ENCODE results near the gene PHLDB1. TPM values are rescaled to one million over a fixed set of nuclear protein-coding genes. Genes with fewer than 3 reads are reported as not detected.

The PHLDB1 gene
- total and polyA plus RNA-seq, 5 experiments from 2014 or later: 0.07 to 4.1 (median 1.7) TPM; not detected in 1

DNA sequence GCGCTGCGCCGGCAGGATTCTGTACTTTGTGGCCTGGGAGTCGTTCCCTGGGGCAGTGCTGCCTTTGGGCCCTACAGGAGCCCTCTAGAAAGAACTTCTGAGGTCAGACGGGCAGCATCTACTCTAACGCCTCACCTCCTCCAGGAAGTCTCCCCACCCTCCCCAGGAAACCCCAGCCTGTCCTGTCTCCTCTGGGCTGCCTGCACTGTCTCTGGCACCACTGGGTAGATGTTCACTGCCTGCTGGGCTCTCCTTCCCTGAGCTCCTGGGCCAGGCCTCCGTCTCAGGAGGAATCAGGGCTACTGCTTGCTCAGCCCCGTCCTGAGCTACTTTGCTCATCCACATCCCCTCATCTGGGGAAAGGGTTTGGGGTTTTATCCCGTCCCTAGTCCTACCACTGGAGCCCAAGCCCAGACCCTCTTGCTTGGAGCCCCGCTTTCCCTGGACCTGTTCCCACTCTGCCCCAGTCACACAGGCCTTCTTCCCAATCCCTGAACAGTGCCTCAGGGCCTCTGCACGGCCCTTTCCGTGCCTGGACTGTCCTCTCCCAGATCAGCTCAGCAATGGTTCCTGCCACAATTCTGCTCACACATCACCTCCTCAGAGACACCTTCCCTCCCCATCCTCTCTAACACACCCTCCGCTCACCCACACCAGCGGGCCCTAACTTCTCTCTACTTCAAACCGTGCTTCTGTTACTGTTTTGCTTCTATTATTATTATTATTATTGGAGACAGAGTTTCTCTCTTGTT is 83.3 kb downstream of the PHLDB1 start:
- DNase-seq (no peak), ATAC-seq (peak; percentile 9 to 14)
- POLR2A ChIA-PET: interaction anchor here (0.6 to 17.9 kb wide), 12 partner anchors 9 to 246 kb away, joined by 3 to 277 read pairs (median 6); partner anchors contain the start of gene DDX6
- Mint-ChIP-seq H3K4me3 (peak overlapping the region in 9 of 10 donors; percentile 36 to 82 (median 75)), H3K9me3 (no peaks in the 10 kb centered on the region), H3K4me1 (peaks cover 28 to 77% (median 55%) of the 10 kb centered on the region in 4 donors), H3K27me3 (no peaks in the 10 kb centered on the region), H3K27ac (peak overlapping the region; percentile 22 to 97 (median 82)), H3K36me3 (no peaks in the 10 kb centered on the region)

DNA sequence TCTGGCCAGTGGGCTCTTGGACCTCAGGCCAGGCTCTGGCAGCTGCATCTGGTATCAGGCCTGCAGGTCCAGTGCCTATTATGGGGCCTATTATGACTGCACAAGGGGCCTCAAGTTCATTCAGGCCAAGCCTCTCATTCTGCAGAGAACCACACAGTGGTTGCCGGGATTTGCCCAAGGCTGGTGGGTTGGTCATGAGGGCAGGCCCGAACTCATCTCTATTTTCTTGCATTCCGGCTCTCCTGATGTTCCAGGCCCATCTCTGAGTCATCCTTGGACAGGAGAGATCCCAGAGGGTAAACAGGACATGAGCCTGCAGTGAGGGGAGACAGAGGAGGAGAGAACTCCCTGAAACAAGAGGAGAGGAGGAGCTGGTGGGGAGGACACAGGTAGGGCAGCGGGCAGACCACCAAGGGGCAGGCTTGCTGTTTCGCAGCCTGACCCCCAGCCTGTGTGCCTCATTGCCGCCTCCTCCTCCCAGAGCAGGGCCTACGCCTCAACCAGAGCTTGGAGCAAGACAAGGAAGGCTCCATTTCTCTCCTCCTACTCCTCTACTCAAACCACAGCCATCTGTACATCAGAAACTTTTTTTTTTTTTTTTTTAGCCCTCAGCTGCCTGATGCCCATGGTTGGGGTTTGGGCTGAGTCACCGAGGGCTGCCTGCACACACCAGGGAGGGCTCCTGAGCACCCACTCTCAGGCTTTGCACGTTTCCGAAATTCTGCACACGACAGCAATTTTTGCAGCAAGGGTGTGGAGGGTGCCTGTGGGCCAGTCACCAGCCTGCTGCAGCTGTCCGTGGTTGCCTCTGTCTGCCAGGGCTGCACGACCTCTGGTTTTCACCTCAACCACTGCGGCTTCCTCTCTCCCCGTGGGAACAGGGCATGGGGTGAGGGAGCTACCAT is 84.8 kb downstream of the PHLDB1 start:
- peak overlapping the region; percentile 26 to 80 (median 54) for H3K4me3 Mint-ChIP-seq
- peak; percentile 26 to 63 for ATAC-seq
- DNase-seq: peak in 7 of 10 donors; percentile 42 to 82 (median 48)
- no peaks in the 10 kb centered on the region for H3K36me3 Mint-ChIP-seq
- H3K4me1 Mint-ChIP-seq: peaks cover 28 to 89% (median 68%) of the 10 kb centered on the region in 4 donors
- no peaks in the 10 kb centered on the region for H3K9me3 Mint-ChIP-seq
- H3K27me3 Mint-ChIP-seq: no peaks in the 10 kb centered on the region
- POLR2A ChIA-PET: interaction anchor here (0.7 to 17.9 kb wide), 12 partner anchors 12 to 237 kb away, joined by 3 to 277 read pairs (median 6); partner anchors contain the start of genes BCL9L and DDX6
- peak overlapping the region; percentile 75 to 95 (median 90) for H3K27ac Mint-ChIP-seq

DNA sequence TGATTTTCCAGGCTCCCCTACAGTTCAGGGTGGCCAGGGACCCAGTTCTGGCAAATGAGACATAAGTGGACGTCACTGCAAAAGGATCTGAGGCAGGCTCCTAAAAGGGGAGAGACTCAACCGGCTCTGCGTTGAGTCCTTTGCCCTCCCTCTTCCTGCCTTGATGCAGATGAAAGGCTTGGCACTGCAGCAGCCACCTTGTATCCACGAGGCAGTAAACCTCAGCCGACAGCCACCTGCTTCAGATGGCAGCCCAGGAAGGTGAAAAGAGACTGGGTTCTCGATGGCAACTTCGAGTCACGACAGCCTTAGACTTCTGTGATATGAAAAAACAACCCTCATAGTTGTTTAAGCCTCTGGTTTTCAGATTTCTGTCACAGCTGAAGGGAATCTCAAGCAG is 86.8 kb downstream of the PHLDB1 start:
- Mint-ChIP-seq H3K27me3 (no peaks in the 10 kb centered on the region), H3K9me3 (no peaks in the 10 kb centered on the region), H3K27ac (peak overlapping the region in 8 of 10 donors; percentile 54 to 92 (median 86)), H3K4me3 (peak overlapping the region in 1 of 10 donors; percentile 34), H3K4me1 (peaks cover 30 to 88% (median 82%) of the 10 kb centered on the region in 4 donors), H3K36me3 (no peaks in the 10 kb centered on the region)
- DNase-seq (no peak), ATAC-seq (no peak)
- POLR2A ChIA-PET: interaction anchor here (0.6 to 17.9 kb wide), 9 partner anchors 10 to 235 kb away, joined by 3 to 277 read pairs (median 5); partner anchors contain the start of gene DDX6

DNA sequence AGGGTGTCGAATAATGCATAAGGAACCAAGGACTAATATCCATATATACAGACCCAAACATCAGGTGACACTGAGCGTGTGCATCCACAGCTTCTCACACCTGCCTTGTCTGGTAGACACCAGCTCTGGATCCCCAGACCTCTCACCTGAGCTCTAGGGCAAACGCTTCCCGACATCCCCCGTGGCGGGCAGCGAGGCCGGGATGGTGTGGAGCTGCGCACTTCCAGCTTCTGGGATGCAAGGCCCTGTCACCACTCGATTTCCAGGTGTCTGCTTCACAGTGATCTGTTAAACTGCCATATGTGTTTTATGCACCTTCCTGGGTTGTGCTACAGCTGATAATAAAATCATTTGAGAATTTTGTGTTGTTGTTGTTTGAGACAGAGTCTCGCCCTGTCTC is 87.4 kb downstream of the PHLDB1 start:
- Mint-ChIP-seq H3K9me3 (no peaks in the 10 kb centered on the region), H3K4me1 (peaks cover 32 to 90% (median 86%) of the 10 kb centered on the region in 4 donors), H3K4me3 (peak overlapping the region in 1 of 10 donors; percentile 34), H3K27me3 (no peaks in the 10 kb centered on the region), H3K36me3 (no peaks in the 10 kb centered on the region), H3K27ac (peak overlapping the region in 8 of 10 donors; percentile 22 to 92 (median 70))
- ATAC-seq: no peak
- POLR2A ChIA-PET: interaction anchor here (0.6 to 17.9 kb wide), 10 partner anchors 9 to 247 kb away, joined by 3 to 277 read pairs (median 4); partner anchors contain the start of gene DDX6
- DNase-seq: no peak

DNA sequence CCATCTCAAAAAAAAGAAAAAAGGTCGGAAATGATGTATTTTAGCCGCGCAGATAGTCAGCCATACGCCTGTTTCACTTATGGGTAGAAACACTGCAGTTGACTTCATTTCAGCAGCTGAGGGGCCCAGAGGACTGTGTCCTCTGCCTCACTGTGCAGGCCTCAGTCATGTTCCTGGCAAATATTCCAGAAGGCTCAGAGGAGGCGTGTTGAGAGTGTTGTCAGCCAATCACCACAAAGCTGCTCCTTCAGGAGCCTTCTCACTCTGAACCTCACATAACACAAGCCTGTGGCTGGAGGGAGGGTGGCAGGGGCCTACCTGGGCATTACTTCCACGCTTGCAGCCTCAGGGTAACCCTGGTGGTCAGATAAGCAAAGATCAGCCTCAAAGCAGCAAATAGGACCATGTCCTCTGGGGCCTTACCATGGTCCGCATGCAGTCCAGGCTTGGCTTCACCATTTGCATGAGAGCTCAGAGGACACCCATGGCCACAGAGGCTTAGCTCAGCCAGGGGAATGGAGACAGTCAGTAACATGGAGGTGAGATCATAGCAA is 89.3 kb downstream of the PHLDB1 start:
- Mint-ChIP-seq H3K4me1 (peaks cover 29 to 88% (median 82%) of the 10 kb centered on the region in 4 donors), H3K4me3 (peak overlapping the region in 2 of 10 donors; percentile 13 to 15), H3K27ac (peak overlapping the region; percentile 50 to 99 (median 82)), H3K27me3 (no peaks in the 10 kb centered on the region), H3K36me3 (peaks cover 0 to 7% (median 0%) of the 10 kb centered on the region in 3 donors), H3K9me3 (peaks cover 0 to 7% (median 3%) of the 10 kb centered on the region in 9 donors)
- no peak for ATAC-seq
- no peak for DNase-seq
- POLR2A ChIA-PET: interaction anchor here (0.6 to 17.9 kb wide), 10 partner anchors 8 to 227 kb away, joined by 3 to 277 read pairs (median 5); partner anchors contain the start of gene DDX6

DNA sequence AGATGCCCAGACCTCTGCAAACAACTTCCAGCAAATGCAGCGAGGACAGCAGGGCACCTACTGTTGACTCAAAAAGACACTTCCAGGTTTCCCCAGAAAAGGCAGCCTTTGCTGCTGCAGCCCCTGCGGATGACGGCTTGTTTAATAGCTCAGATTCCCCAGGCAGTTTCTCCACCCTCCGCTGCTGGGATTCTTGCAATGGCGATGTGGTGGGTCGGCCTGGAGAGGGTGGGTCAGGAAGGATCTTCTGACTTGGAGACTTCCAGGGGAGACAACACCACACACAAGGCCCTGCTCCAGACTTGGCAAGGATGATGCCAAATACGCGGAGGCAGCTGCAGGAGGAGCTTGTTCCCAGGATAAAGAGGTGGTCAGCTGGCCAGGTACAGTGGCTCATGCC is 89.9 kb downstream of the PHLDB1 start:
- POLR2A ChIA-PET: interaction anchor here (0.6 to 17.9 kb wide), 10 partner anchors 8 to 246 kb away, joined by 3 to 277 read pairs (median 4); partner anchors contain the start of gene DDX6
- H3K27me3 Mint-ChIP-seq: no peaks in the 10 kb centered on the region
- H3K4me3 Mint-ChIP-seq: peak overlapping the region in 1 of 10 donors; percentile 15
- DNase-seq: no peak
- H3K9me3 Mint-ChIP-seq: peaks cover 0 to 10% (median 3%) of the 10 kb centered on the region in 9 donors
- no peak for ATAC-seq
- H3K36me3 Mint-ChIP-seq: peaks cover 0 to 7% (median 0%) of the 10 kb centered on the region in 3 donors
- peaks cover 26 to 85% (median 77%) of the 10 kb centered on the region in 4 donors for H3K4me1 Mint-ChIP-seq
- peak overlapping the region in 9 of 10 donors; percentile 50 to 100 (median 93) for H3K27ac Mint-ChIP-seq

DNA sequence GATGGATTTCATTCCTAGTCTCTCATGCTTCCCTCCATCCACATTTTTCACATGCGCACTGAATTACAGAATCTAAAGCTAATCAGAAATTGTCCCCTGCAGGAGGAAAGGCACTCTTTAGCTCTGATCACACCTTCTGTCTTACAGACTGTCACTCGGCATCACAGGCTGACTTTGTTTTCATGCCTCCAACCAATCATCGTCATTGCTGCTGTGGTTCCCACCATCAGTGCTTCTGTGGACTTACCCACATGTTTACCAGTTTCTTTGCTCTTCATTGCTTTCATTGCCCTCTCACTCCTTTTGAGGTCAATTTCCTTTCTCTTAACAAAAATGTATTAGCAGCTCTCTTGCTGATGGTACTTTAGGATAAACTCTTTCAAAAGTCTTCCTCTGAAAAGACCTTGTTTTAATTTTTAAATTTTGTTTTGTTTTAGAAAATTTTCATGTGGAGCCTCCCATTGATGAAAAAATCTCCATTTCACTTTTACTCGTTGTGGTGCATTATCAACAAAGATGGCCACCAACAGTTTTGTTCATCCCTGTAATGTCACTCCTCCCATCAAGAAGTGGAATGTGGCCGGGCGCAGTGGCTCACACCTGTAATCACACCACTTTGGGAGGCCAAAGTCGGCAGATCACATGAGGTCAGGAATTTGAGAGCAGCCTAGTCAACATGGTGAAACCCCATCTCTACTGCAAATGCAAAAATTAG is 92.2 kb downstream of the PHLDB1 start:
- POLR2A ChIA-PET: interaction anchor here (0.6 to 17.9 kb wide), 26 partner anchors 8 to 405 kb away, joined by 3 to 277 read pairs (median 4); partner anchors contain the start of genes BCL9L and DDX6
- Mint-ChIP-seq H3K36me3 (peaks cover 0 to 7% (median 0%) of the 10 kb centered on the region in 3 donors), H3K9me3 (peaks cover 0 to 10% (median 3%) of the 10 kb centered on the region in 9 donors), H3K4me1 (peaks cover 11 to 80% (median 72%) of the 10 kb centered on the region in 4 donors), H3K27me3 (no peaks in the 10 kb centered on the region), H3K4me3 (peak overlapping the region; percentile 62 to 89 (median 76)), H3K27ac (peak overlapping the region; percentile 92 to 100 (median 98))
- ATAC-seq (peak; percentile 97 to 98), DNase-seq (peak; percentile 36 to 93 (median 82))

DNA sequence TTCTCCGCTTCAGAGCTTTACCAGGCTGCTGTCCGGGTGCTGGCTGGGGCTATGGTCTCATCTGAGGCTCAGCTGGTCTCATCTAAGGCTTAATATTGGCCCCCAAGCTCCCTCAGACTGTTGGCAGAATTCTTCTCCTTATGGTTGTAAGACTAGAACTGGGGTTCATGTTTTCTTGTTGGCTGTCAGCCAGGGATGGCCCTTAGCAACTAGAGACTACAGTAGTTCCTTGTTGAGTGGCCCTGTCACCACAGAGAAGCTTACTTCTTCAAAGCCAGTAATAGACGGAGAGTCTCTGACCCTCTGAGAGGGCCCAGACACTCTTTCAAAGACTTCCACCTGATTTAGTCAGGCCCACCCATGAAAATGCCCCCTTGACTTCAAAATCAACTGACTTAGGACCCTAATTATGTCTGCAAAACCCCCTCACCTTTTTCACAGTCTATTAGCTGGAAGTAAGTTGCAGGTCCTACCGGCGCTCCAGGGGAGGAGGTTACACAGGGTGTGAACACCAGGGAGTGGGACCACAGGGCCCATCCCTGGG is 96.2 kb downstream of the PHLDB1 start:
- Mint-ChIP-seq H3K27me3 (no peaks in the 10 kb centered on the region), H3K4me1 (peaks cover 25 to 71% (median 61%) of the 10 kb centered on the region in 4 donors), H3K4me3 (peak overlapping the region in 5 of 10 donors; percentile 7 to 69 (median 19)), H3K36me3 (peaks cover 0 to 7% (median 5%) of the 10 kb centered on the region in 3 donors), H3K27ac (peak overlapping the region; percentile 84 to 99 (median 94)), H3K9me3 (peaks cover 0 to 10% (median 3%) of the 10 kb centered on the region in 9 donors)
- ATAC-seq (no peak), DNase-seq (no peak)
- POLR2A ChIA-PET: interaction anchor here (0.9 to 5.7 kb wide), 5 partner anchors 11 to 222 kb away, joined by 3 to 73 read pairs (median 22); partner anchors contain the start of genes BCL9L and DDX6

DNA sequence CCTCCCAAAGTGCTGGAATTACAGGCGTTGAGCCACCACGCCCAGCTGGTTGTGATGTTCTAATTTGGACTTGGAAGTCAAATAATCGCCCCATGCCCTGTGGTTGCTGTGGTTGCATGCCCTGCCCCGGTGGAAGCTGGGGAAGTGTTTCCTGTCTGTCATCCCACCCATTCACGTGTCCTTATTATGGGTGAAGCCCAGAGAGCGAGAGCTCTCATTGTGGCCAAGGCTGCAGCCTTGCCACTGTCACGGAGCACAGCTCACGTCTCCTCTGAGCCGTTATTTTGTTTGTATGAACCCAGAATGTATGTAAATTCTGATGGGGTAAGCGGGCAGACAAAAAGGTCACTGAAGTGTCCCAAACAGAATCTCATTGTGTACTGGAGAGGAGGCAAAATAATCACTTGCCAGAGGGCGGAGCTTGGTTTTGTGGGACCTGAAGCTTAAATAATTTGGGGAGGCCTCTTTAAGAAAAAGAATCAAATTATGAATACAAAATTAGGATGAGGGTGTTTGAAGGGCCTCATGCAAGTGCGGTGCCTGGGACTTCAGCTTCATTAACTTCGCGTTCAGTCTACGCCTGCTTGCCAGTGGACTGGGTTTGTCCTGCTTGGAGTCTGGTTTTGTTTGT is 97.8 kb downstream of the PHLDB1 start:
- Mint-ChIP-seq H3K27ac (peak overlapping the region; percentile 90 to 99 (median 96)), H3K4me3 (peak overlapping the region; percentile 60 to 89 (median 78)), H3K27me3 (no peaks in the 10 kb centered on the region), H3K9me3 (peaks cover 0 to 9% (median 3%) of the 10 kb centered on the region in 9 donors), H3K36me3 (peaks cover 0 to 5% (median 5%) of the 10 kb centered on the region in 3 donors), H3K4me1 (peaks cover 22 to 55% (median 46%) of the 10 kb centered on the region in 4 donors)
- ATAC-seq (peak; percentile 78 to 87), DNase-seq (peak in 9 of 10 donors; percentile 31 to 80 (median 59))
- POLR2A ChIA-PET: interaction anchor here (0.6 to 5.7 kb wide), 26 partner anchors 7 to 374 kb away, joined by 3 to 73 read pairs (median 4); partner anchors contain the start of genes BCL9L, DDX6 and KMT2A

All from naive thymus-derived CD8-positive, alpha-beta T cell (primary cell).